Activated CD4-positive, alpha-beta T cell treated with anti-CD3 and anti-CD28 coated beads, Interleukin-2, amount 10 ng/mL, durations not matched to agents 7 days and 5 days (primary cell): ENCODE results near the gene PPT1. TPM values are rescaled to one million over a fixed set of nuclear protein-coding genes. Genes with fewer than 3 reads are reported as not detected.
A peak's percentile ranks its signal among the peaks of the same experiment; 100 is the strongest.
"Not testable (repeated sequence)": the region's sequence is repeated elsewhere in the genome, so short reads cannot be mapped to it uniquely, and the experiment has no call there.

Experiments used
- CTCF ChIA-PET: fragments of 350-600 bp; sonication (Branson Sonifier 250); formaldehyde crosslinking; loops from one replicate; lab custom pipeline; 2021; ENCODE audit warnings: antibody characterized with exemption; lab: Charles Lee
- POLR2A ChIA-PET: fragments of 350-600 bp; sonication (Branson Sonifier 250); formaldehyde crosslinking; loops from one replicate; lab custom pipeline; 2021; ENCODE audit warnings: antibody characterized with exemption; lab: Charles Lee
- DNase-seq: peaks from one replicate; pipeline ENCODE4 v3.0.0-alpha.2; 2020
- H3K27ac Mint-ChIP-seq: one replicate; pipeline ENCODE4 v1.8.0; 2021; ENCODE audit warnings: mild to moderate bottlenecking, moderate library complexity, mixed read lengths
- H3K27me3 Mint-ChIP-seq: one replicate; pipeline ENCODE4 v1.8.0; 2021; ENCODE audit warnings: mixed read lengths
- H3K36me3 Mint-ChIP-seq: one replicate; pipeline ENCODE4 v1.8.0; 2021; ENCODE audit warnings: low read depth, mixed read lengths
- H3K4me1 Mint-ChIP-seq: one replicate; pipeline ENCODE4 v1.8.0; 2021; ENCODE audit warnings: mixed read lengths
- H3K4me3 Mint-ChIP-seq: one replicate; pipeline ENCODE4 v1.8.0; 2021; ENCODE audit warnings: mild to moderate bottlenecking, moderate library complexity, mixed read lengths
- H3K9me3 Mint-ChIP-seq: one replicate; pipeline ENCODE4 v1.8.0; 2021; ENCODE audit warnings: mixed read lengths
- total RNA-seq, 2 experiments: library from RNA; stranded (reverse); gene quantifications; one replicate each; pipeline ENCODE4 v1.2.3, GENCODE V29; 2021

Gene PPT1
- total RNA-seq, 2 experiments from 2014 or later = 93.8 to 112 TPM

- CTCF ChIA-PET = interaction anchor here (0.7 to 1.1 kb wide), 2 partner anchors 14 to 15 kb away, joined by 3 to 4 read pairs; no protein-coding TSS in a partner anchor
Measured at GRCh38 chr1:40045182-40045581, 51.9 kb downstream of the PPT1 start.

GRCh38 chr1:40044110-40044509, 52.9 kb downstream of the PPT1 start:
- no peaks in the 10 kb centered on the region for H3K27me3 Mint-ChIP-seq
- no peaks in the 10 kb centered on the region for H3K9me3 Mint-ChIP-seq
- ChIA-PET POLR2A (no interaction called here), CTCF (interaction anchor here (0.6 to 1.1 kb wide), 3 partner anchors 12 to 55 kb away, joined by 3 to 5 read pairs (median 3); no protein-coding TSS in a partner anchor)
- DNase-seq = no peak
- H3K4me3 Mint-ChIP-seq = peak overlapping the region; percentile 91
- peaks cover 68% of the 10 kb centered on the region for H3K4me1 Mint-ChIP-seq
- peak overlapping the region; percentile 48 for H3K27ac Mint-ChIP-seq
- peaks cover 61% of the 10 kb centered on the region for H3K36me3 Mint-ChIP-seq

More at GRCh38 chr1:40045182-40045581, 51.9 kb downstream of the PPT1 start:
- POLR2A ChIA-PET = interaction anchor here (0.7 kb wide), 1 partner anchor 108 kb away, joined by 3 read pairs; no protein-coding TSS in a partner anchor
- H3K4me1 Mint-ChIP-seq = peaks cover 72% of the 10 kb centered on the region
- H3K4me3 Mint-ChIP-seq = peak overlapping the region; percentile 63
- H3K36me3 Mint-ChIP-seq = peaks cover 72% of the 10 kb centered on the region
- H3K27me3 Mint-ChIP-seq = no peaks in the 10 kb centered on the region
- H3K27ac Mint-ChIP-seq = peak overlapping the region; percentile 69
- DNase-seq = no peak
- no peaks in the 10 kb centered on the region for H3K9me3 Mint-ChIP-seq

- Mint-ChIP-seq H3K36me3 (peaks cover 53% of the 10 kb centered on the region), H3K27ac (peak overlapping the region; percentile 100), H3K27me3 (no peaks in the 10 kb centered on the region), H3K4me3 (peak overlapping the region; percentile 91), H3K4me1 (peaks cover 65% of the 10 kb centered on the region), H3K9me3 (no peaks in the 10 kb centered on the region)
- POLR2A ChIA-PET = interaction anchor here (0.5 to 0.6 kb wide), 3 partner anchors 26 to 87 kb away, joined by 3 read pairs; partner anchors contain the start of gene MFSD2A
- DNase-seq = no peak
- CTCF ChIA-PET = no interaction called here
Measured at GRCh38 chr1:40042341-40042740, 54.7 kb downstream of the PPT1 start.

GRCh38 chr1:40041466-40041838, 55.6 kb downstream of the PPT1 start:
- CTCF ChIA-PET = no interaction called here
- POLR2A ChIA-PET = interaction anchor here (0.6 kb wide), 1 partner anchor 649 kb away, joined by 3 read pairs; no protein-coding TSS in a partner anchor
- Mint-ChIP-seq H3K27ac (peak overlapping the region; percentile 100), H3K36me3 (peaks cover 49% of the 10 kb centered on the region), H3K4me1 (peaks cover 68% of the 10 kb centered on the region), H3K4me3 (peak overlapping the region; percentile 91), H3K27me3 (no peaks in the 10 kb centered on the region), H3K9me3 (no peaks in the 10 kb centered on the region)
- DNase-seq = no peak

- no peaks in the 10 kb centered on the region for H3K9me3 Mint-ChIP-seq
- peak within 1 kb of the TSS; percentile 100 for H3K27ac Mint-ChIP-seq
- no peaks in the 10 kb centered on the region for H3K27me3 Mint-ChIP-seq
- ChIA-PET CTCF (interaction anchor here (0.6 to 1.5 kb wide), 4 partner anchors 8 to 564 kb away, joined by 3 to 8 read pairs (median 4); no protein-coding TSS in a partner anchor), POLR2A (interaction anchor here (0.6 kb wide), 1 partner anchor 650 kb away, joined by 3 read pairs; no protein-coding TSS in a partner anchor)
- peak within 1 kb of the TSS; percentile 91 for H3K4me3 Mint-ChIP-seq
- peaks cover 67% of the 10 kb centered on the region for H3K4me1 Mint-ChIP-seq
- peak; percentile 100 for DNase-seq
- peaks cover 43% of the 10 kb centered on the region for H3K36me3 Mint-ChIP-seq
Measured at GRCh38 chr1:40040511-40041465, 56.3 kb downstream of the PPT1 start, which contains the start of gene CAP1. Gene CAP1 (plus strand): TSS chr1:40040729. CDS start chr1:40059347, 18,618 bp downstream.

GRCh38 chr1:40039757-40040510, 57.1 kb downstream of the PPT1 start:
- H3K4me1 Mint-ChIP-seq = peaks cover 62% of the 10 kb centered on the region
- H3K36me3 Mint-ChIP-seq = peaks cover 36% of the 10 kb centered on the region
- peak overlapping the region; percentile 91 for H3K4me3 Mint-ChIP-seq
- CTCF ChIA-PET = interaction anchor here (0.9 to 1.5 kb wide), 4 partner anchors 9 to 241 kb away, joined by 3 to 8 read pairs (median 3); no protein-coding TSS in a partner anchor
- peak; percentile 83 for DNase-seq
- POLR2A ChIA-PET = no interaction called here
- H3K27ac Mint-ChIP-seq = peak overlapping the region; percentile 100
- H3K27me3 Mint-ChIP-seq = no peaks in the 10 kb centered on the region
- H3K9me3 Mint-ChIP-seq = no peaks in the 10 kb centered on the region

GRCh38 chr1:40039245-40039756, 57.8 kb downstream of the PPT1 start:
- ChIA-PET CTCF (interaction anchor here (0.9 to 1.5 kb wide), 4 partner anchors 10 to 241 kb away, joined by 3 to 8 read pairs (median 3); no protein-coding TSS in a partner anchor), POLR2A (no interaction called here)
- H3K36me3 Mint-ChIP-seq = peaks cover 30% of the 10 kb centered on the region
- peak; percentile 68 for DNase-seq
- H3K4me1 Mint-ChIP-seq = peaks cover 65% of the 10 kb centered on the region
- no peaks in the 10 kb centered on the region for H3K27me3 Mint-ChIP-seq
- peak overlapping the region; percentile 91 for H3K4me3 Mint-ChIP-seq
- peak overlapping the region; percentile 100 for H3K27ac Mint-ChIP-seq
- no peaks in the 10 kb centered on the region for H3K9me3 Mint-ChIP-seq

- Mint-ChIP-seq H3K27me3 (no peaks in the 10 kb centered on the region), H3K4me1 (peaks cover 64% of the 10 kb centered on the region), H3K27ac (peak overlapping the region; percentile 100), H3K36me3 (peaks cover 24% of the 10 kb centered on the region), H3K4me3 (peak overlapping the region; percentile 91), H3K9me3 (no peaks in the 10 kb centered on the region)
- ChIA-PET POLR2A (no interaction called here), CTCF (interaction anchor here (1.1 kb wide), 1 partner anchor 52 kb away, joined by 3 read pairs; no protein-coding TSS in a partner anchor)
- DNase-seq = no peak
Measured at GRCh38 chr1:40038697-40039096, 58.4 kb downstream of the PPT1 start.

GRCh38 chr1:40037254-40037653, 59.8 kb downstream of the PPT1 start:
- POLR2A ChIA-PET, H3K27ac Mint-ChIP-seq: not testable (repeated sequence)
- H3K4me1 Mint-ChIP-seq = peaks cover 59% of the 10 kb centered on the region

GRCh38 chr1:40036574-40036973, 60.5 kb downstream of the PPT1 start:
- no peak overlapping the region for H3K27ac Mint-ChIP-seq
- H3K36me3 Mint-ChIP-seq = peaks cover 10% of the 10 kb centered on the region
- H3K27me3 Mint-ChIP-seq = no peaks in the 10 kb centered on the region
- POLR2A ChIA-PET = no interaction called here
- H3K9me3 Mint-ChIP-seq = no peaks in the 10 kb centered on the region
- H3K4me3 Mint-ChIP-seq = no peak overlapping the region
- CTCF ChIA-PET = no interaction called here
- peaks cover 57% of the 10 kb centered on the region for H3K4me1 Mint-ChIP-seq
- DNase-seq = no peak

More at GRCh38 chr1:40037254-40037653, 59.8 kb downstream of the PPT1 start:
- peaks cover 16% of the 10 kb centered on the region for H3K36me3 Mint-ChIP-seq
- H3K4me3 Mint-ChIP-seq, DNase-seq, CTCF ChIA-PET, H3K9me3 Mint-ChIP-seq, H3K27me3 Mint-ChIP-seq: not testable (repeated sequence)

- peaks cover 61% of the 10 kb centered on the region for H3K4me1 Mint-ChIP-seq
- peak overlapping the region; percentile 82 for H3K27ac Mint-ChIP-seq
- H3K36me3 Mint-ChIP-seq = peaks cover 4% of the 10 kb centered on the region
- H3K27me3 Mint-ChIP-seq = peaks cover 2% of the 10 kb centered on the region
- no peaks in the 10 kb centered on the region for H3K9me3 Mint-ChIP-seq
- peak; percentile 22 for DNase-seq
- ChIA-PET POLR2A (no interaction called here), CTCF (interaction anchor here (1.1 kb wide), 1 partner anchor 115 kb away, joined by 3 read pairs; no protein-coding TSS in a partner anchor)
- peak overlapping the region; percentile 14 for H3K4me3 Mint-ChIP-seq
Measured at GRCh38 chr1:40034869-40035268, 62.2 kb downstream of the PPT1 start.
